ENCODE measurements around the gene CERS3. TPM values are rescaled to one million over a fixed set of nuclear protein-coding genes. Genes with fewer than 3 reads are reported as not detected.
A peak's percentile ranks its signal among the peaks of the same experiment; 100 is the strongest.

Gene CERS3
- total RNA-seq, result 0.85 TPM in 1 of 2 replicates, not detected in the other
- not detected in 2 replicates for polyA plus RNA-seq

DNA sequence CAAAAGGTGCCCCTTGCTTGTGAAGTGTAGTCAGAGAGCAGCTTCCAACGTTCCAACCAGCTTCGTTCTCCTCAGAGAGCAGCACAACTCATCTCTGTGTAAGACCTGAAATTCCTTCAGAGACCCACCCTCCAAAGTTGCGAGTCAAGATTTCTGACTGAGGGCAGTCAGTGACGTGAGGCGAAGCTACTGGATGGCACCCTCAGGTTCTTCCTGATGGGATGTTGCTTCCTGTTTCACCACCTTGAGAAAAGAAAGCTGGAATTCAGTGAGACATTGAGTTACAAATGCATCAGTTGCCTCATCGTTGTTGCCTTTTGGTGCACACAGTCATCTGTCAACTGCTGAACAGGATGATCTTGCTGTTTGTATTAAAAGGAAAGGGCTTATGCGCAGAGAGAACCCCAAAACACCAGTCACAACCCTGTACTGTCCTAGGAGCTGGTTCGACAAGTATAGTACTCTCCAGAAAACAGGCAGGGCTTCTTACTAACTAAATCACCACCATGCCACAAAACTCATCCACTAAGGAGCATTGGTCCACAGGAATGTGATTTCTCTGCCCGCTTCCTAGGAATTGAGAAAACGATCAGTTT is at the start of gene CERS3:
TSS of gene CERS3 (minus strand) at position 118 of the 596 bp plus-strand sequence. CDS start 27,101 bp downstream, outside the sequence.
- Histone ChIP-seq H3K27ac (no peak within 1 kb of the TSS), H3K4me1 (ENCODE audit: low read depth) (no peaks in the 10 kb centered on the region), H3K4me3 (no peak within 1 kb of the TSS), H3K36me3 (no peaks in the 10 kb centered on the region), H3K9me3 (ENCODE audit: low read depth) (no peaks in the 10 kb centered on the region), H3K27me3 (no peaks in the 10 kb centered on the region)
- DNase-seq (ENCODE audit: low read depth in 1 of 2, low spot score in 1 of 2), result no peak
- TF ChIP-seq, protein P1, sequence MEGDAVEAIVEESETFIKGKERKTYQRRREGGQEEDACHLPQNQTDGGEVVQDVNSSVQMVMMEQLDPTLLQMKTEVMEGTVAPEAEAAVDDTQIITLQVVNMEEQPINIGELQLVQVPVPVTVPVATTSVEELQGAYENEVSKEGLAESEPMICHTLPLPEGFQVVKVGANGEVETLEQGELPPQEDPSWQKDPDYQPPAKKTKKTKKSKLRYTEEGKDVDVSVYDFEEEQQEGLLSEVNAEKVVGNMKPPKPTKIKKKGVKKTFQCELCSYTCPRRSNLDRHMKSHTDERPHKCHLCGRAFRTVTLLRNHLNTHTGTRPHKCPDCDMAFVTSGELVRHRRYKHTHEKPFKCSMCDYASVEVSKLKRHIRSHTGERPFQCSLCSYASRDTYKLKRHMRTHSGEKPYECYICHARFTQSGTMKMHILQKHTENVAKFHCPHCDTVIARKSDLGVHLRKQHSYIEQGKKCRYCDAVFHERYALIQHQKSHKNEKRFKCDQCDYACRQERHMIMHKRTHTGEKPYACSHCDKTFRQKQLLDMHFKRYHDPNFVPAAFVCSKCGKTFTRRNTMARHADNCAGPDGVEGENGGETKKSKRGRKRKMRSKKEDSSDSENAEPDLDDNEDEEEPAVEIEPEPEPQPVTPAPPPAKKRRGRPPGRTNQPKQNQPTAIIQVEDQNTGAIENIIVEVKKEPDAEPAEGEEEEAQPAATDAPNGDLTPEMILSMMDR (IDR thresholded peaks at IDR 0.05; ENCODE audit: low read depth, low read length), result no peak

DNA sequence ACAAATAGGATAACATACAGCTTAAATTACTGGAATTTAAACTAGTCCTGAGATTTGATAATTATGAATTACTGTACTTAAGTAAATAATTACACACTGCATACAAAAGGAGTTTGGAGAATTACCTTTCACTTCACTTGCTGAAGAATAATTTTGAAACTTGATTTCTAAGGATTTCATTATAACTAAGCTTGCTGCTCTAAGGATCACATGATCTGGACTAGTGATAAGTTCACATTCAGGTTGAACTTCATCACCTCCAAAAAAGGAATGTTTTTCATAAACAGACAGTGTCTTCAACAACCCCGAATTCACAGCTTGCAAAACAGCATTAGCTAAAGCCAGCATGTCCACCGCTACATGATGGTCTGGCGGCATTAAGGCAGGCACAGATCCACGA is 44.8 kb upstream of the CERS3 start:
- H3K36me3 ChIP-seq, result peaks cover 17% of the 10 kb centered on the region
- H3K4me1 ChIP-seq (ENCODE audit: low read depth), result no peaks in the 10 kb centered on the region
- H3K9me3 ChIP-seq (ENCODE audit: low read depth), result no peaks in the 10 kb centered on the region
- TF ChIP-seq, protein P1 (IDR thresholded peaks at IDR 0.05; ENCODE audit: low read depth, low read length), result no peak
- no peak overlapping the region for H3K27ac ChIP-seq
- no peak for DNase-seq (ENCODE audit: low read depth in 1 of 2, low spot score in 1 of 2)
- no peak overlapping the region for H3K4me3 ChIP-seq
- H3K27me3 ChIP-seq, result no peaks in the 10 kb centered on the region

DNA sequence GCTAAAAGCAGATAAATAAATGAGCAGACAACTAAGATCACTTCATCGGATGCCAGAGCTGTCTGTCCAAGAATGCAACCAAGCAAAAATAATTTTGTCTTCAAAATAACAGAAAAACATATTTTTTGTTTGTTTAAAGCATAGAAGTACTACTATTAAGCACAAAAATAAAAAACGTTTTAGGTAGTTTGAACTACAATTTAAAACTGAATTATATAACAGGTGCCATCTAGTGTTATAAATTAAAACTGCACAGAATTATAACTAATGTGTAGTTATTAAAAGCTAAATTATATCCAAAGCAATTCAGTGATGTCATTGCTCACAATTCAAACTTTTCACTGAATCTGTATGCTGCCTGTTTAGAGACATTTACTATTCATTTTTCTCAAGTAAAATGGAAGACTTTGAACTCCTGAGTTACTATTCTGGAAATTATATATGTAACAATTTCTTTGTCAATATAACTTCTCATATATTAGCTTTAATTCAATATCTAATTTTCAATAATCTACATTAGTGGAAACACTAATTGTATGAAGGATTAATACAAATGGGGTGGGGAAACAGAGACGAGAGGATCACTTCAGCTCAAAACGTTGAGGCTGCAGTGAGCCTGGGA is 43.7 kb upstream of the CERS3 start:
- Histone ChIP-seq H3K4me1 (ENCODE audit: low read depth) (no peaks in the 10 kb centered on the region), H3K36me3 (peaks cover 17% of the 10 kb centered on the region), H3K9me3 (ENCODE audit: low read depth) (no peaks in the 10 kb centered on the region), H3K27ac (no peak overlapping the region), H3K4me3 (no peak overlapping the region), H3K27me3 (no peaks in the 10 kb centered on the region)
- peak in 1 of 2 donors; percentile 52 for DNase-seq (ENCODE audit: low read depth in 1 of 2, low spot score in 1 of 2)
- TF ChIP-seq, protein P1 (IDR thresholded peaks at IDR 0.05; ENCODE audit: low read depth, low read length), result peak; percentile 42

DNA sequence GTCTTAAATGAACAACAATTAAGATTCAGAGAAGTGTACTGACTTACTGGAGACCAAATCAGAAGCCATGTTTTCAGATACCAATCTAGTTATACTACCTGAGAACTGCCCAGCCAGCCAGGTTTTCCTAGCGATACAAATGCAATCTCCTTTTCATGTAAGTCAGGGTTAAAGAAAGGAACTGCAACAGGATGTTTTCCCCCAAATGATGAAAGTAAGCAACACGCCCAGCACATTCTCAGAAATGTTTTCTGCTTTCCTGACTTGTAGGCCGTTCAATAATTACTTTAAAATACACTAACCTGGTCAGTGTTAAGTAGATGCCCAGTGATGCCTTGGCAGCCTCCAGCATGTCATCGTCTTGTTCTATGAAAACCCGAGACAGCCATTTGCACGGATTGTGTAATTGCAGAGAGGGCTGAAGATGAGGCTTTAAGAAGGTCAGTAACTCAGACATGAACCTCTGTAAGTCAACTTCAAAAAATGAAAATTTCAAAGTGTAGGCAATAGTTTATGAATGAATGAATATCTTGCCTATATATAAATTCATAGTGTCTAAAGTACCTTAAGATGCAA is 42.9 kb upstream of the CERS3 start:
- TF ChIP-seq, protein P1 (IDR thresholded peaks at IDR 0.05; ENCODE audit: low read depth, low read length), result no peak
- peaks cover 17% of the 10 kb centered on the region for H3K36me3 ChIP-seq
- no peaks in the 10 kb centered on the region for H3K4me1 ChIP-seq (ENCODE audit: low read depth)
- no peaks in the 10 kb centered on the region for H3K9me3 ChIP-seq (ENCODE audit: low read depth)
- no peaks in the 10 kb centered on the region for H3K27me3 ChIP-seq
- H3K4me3 ChIP-seq, result no peak overlapping the region
- H3K27ac ChIP-seq, result no peak overlapping the region
- no peak for DNase-seq (ENCODE audit: low read depth in 1 of 2, low spot score in 1 of 2)

DNA sequence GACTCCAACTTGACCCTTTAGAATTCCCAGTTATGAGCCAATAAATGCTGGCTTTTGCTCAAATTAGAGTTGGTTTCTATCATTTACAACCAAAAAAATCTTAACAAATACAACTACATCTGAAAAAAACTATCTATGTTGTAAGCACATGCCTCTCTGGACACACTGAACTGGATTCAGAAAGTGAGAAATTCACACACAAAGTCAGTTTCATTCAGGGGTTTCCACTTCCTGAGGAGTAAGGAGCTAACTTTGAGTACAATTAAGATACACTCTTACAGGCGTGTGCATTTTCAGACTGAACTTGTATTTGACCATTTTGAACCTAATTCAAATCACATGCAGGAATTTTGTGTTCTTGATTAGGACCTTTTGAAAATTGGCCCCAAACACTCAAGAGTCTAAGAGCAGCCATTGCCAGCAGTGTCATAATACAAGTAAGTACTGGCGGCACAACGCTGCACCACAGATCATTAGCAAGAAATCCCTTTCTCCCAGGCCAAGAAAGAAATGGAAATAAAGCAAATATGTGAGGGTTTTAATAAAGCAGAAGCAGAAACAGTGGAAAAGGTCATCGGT is 42.1 kb upstream of the CERS3 start:
- no peak overlapping the region for H3K27ac ChIP-seq
- H3K36me3 ChIP-seq, result peaks cover 17% of the 10 kb centered on the region
- H3K4me1 ChIP-seq (ENCODE audit: low read depth), result no peaks in the 10 kb centered on the region
- H3K27me3 ChIP-seq, result no peaks in the 10 kb centered on the region
- H3K4me3 ChIP-seq, result no peak overlapping the region
- no peak for DNase-seq (ENCODE audit: low read depth in 1 of 2, low spot score in 1 of 2)
- H3K9me3 ChIP-seq (ENCODE audit: low read depth), result no peaks in the 10 kb centered on the region
- TF ChIP-seq, protein P1 (IDR thresholded peaks at IDR 0.05; ENCODE audit: low read depth, low read length), result no peak

Measured in cardiac muscle cell (in vitro differentiated cells and primary cell).